Measurements from ENCODE around the gene SGMS1.
A peak's percentile ranks its signal among the peaks of the same experiment; 100 is the strongest.

Gene SGMS1

DNA sequence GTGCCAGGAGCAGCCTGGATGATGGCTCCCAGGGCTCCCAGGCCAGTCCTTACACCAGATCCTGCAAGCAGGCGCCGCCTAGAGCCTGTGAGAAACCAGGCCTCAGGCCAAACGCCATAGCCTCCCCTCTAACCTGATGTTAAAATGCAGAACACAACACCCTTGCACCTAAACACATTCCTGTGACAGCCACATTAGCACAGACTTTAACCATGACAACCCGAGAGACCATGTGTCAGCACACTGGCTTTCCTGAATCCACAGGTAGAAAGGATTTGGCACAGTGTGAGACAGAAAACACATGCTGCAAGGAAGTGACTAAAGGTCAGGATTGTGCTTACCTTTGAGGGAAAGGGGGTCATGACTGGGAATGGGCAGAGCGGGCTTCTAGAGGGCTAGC is 59.9 kb downstream of the SGMS1 start:
- H3K27me3 ChIP-seq (replicated peaks; ENCODE audit: control insufficient read depth, insufficient read depth, low read length), result no peaks in the 10 kb centered on the region
- H3K4me3 ChIP-seq (replicated peaks; ENCODE audit: low read depth, low read length), result no peak overlapping the region
- TF ChIP-seq, protein P1, sequence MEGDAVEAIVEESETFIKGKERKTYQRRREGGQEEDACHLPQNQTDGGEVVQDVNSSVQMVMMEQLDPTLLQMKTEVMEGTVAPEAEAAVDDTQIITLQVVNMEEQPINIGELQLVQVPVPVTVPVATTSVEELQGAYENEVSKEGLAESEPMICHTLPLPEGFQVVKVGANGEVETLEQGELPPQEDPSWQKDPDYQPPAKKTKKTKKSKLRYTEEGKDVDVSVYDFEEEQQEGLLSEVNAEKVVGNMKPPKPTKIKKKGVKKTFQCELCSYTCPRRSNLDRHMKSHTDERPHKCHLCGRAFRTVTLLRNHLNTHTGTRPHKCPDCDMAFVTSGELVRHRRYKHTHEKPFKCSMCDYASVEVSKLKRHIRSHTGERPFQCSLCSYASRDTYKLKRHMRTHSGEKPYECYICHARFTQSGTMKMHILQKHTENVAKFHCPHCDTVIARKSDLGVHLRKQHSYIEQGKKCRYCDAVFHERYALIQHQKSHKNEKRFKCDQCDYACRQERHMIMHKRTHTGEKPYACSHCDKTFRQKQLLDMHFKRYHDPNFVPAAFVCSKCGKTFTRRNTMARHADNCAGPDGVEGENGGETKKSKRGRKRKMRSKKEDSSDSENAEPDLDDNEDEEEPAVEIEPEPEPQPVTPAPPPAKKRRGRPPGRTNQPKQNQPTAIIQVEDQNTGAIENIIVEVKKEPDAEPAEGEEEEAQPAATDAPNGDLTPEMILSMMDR (IDR thresholded peaks at IDR 0.05; ENCODE audit: insufficient read depth, low read length, poor library complexity, severe bottlenecking), result no peak
- no peak for DNase-seq (ENCODE audit: extremely low read depth, insufficient read length)
- no peaks in the 10 kb centered on the region for H3K36me3 ChIP-seq (ENCODE audit: control insufficient read depth, insufficient read depth, low read length)

DNA sequence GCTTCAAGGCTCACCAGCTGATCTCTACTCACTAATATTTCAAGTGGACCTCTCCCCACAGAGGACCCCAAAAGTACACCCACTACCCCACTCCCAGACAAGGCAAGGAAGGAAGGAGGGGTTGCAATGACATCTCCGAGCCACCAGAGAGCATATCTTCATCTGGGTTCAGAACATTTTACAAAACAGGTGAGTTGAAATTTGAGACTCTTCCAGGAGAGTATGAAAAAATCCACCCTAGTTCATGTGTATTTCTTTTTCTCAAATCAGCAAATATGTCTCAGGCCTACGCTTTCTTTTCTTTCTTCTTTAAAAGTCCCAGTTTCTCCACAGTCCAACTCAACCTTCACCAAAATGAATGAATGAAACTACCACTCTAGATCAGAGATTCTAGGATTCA is 61.9 kb downstream of the SGMS1 start:
- Histone ChIP-seq H3K4me3 (replicated peaks; ENCODE audit: low read depth, low read length) (no peak overlapping the region), H3K36me3 (ENCODE audit: control insufficient read depth, insufficient read depth, low read length) (no peaks in the 10 kb centered on the region), H3K27me3 (replicated peaks; ENCODE audit: control insufficient read depth, insufficient read depth, low read length) (no peaks in the 10 kb centered on the region)
- TF ChIP-seq, protein P1 (IDR thresholded peaks at IDR 0.05; ENCODE audit: insufficient read depth, low read length, poor library complexity, severe bottlenecking), result peak; percentile 49
- no peak for DNase-seq (ENCODE audit: extremely low read depth, insufficient read length)

DNA sequence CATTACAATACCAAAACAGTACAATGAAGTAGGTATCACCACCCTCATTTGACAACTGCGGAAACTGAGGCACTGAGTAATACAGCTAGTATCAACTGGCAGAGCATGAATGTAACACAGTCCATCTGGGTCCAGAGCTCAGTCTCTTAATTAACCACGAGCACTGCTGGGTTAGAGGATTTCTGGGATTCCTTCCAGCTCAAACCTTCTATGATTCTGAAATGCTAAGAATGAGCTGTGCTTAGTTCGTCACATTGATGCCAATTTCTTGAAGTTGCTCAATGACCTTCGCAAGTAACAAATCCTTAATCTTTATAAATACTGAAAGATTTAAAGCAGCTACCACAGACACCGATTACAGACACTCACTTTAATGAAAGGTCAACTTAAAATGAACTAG is 62.5 kb downstream of the SGMS1 start:
- no peaks in the 10 kb centered on the region for H3K36me3 ChIP-seq (ENCODE audit: control insufficient read depth, insufficient read depth, low read length)
- DNase-seq (ENCODE audit: extremely low read depth, insufficient read length), result no peak
- no peaks in the 10 kb centered on the region for H3K27me3 ChIP-seq (replicated peaks; ENCODE audit: control insufficient read depth, insufficient read depth, low read length)
- no peak overlapping the region for H3K4me3 ChIP-seq (replicated peaks; ENCODE audit: low read depth, low read length)
- TF ChIP-seq, protein P1 (IDR thresholded peaks at IDR 0.05; ENCODE audit: insufficient read depth, low read length, poor library complexity, severe bottlenecking), result no peak

DNA sequence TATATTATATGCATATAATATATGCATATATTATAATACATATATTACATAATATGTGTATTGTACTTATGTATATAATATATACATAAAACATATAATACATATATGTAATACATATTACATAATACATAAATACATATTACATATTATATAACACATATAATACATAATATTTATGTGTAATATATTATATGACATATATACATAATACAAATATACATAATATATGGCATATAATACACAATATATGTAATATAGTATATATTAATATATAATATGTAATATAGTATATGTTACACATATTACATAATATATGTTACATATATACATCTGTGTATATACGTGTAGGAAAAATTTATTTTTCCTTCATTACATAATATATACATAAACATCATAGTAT is 63.4 kb downstream of the SGMS1 start:
- no peak overlapping the region for H3K4me3 ChIP-seq (replicated peaks; ENCODE audit: low read depth, low read length)
- H3K27me3 ChIP-seq (replicated peaks; ENCODE audit: control insufficient read depth, insufficient read depth, low read length), result no peaks in the 10 kb centered on the region
- no peak for DNase-seq (ENCODE audit: extremely low read depth, insufficient read length)
- TF ChIP-seq, protein P1 (IDR thresholded peaks at IDR 0.05; ENCODE audit: insufficient read depth, low read length, poor library complexity, severe bottlenecking), result no peak
- no peaks in the 10 kb centered on the region for H3K36me3 ChIP-seq (ENCODE audit: control insufficient read depth, insufficient read depth, low read length)

DNA sequence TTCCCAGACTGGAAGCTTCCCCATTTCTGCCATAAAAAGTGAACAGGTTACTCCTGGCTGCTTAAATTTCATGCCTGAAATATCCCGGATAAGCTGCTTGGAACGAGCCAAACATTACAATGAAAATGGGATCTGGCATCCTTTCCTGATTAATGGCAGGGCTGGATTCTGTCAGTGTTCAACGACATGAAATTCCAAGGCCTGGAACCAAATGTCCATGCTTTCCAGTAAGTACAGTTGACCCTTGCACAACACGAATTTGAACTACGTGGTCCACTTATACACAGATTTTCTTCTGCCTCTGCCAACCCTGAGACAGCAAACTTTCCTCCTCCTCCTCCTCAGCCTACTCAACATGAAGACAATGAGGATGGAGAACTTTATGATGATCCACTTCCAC is 65.4 kb downstream of the SGMS1 start:
- Histone ChIP-seq H3K36me3 (ENCODE audit: control insufficient read depth, insufficient read depth, low read length) (no peaks in the 10 kb centered on the region), H3K27me3 (replicated peaks; ENCODE audit: control insufficient read depth, insufficient read depth, low read length) (no peaks in the 10 kb centered on the region), H3K4me3 (replicated peaks; ENCODE audit: low read depth, low read length) (no peak overlapping the region)
- TF ChIP-seq, protein P1 (IDR thresholded peaks at IDR 0.05; ENCODE audit: insufficient read depth, low read length, poor library complexity, severe bottlenecking), result no peak
- DNase-seq (ENCODE audit: extremely low read depth, insufficient read length), result no peak

DNA sequence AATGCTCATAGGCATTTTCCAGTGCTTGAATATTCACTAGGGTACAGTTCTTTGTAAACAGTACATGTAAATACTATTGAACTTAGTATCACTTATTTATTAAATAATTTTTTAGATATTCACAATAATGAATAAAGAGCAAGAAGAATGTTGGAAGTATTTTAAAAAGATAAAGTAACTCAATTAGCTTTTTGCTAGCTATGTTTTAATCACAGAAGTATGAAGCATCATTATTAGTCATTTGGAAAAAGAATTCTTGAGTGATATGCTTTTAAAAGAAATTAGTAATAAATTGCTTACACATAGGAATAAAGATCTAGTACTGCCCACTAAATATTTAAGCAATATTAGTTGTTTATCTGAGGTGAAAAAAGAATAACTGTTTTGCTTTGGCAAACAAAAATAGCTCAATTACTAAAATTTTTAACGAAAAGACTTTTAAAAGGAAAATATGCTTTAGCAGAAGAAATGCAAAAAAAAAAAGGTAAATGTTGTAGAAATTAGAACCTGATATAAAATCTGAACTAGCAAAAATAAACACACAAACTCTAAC is 66.5 kb downstream of the SGMS1 start:
- Histone ChIP-seq H3K4me3 (replicated peaks; ENCODE audit: low read depth, low read length) (no peak overlapping the region), H3K36me3 (ENCODE audit: control insufficient read depth, insufficient read depth, low read length) (no peaks in the 10 kb centered on the region; the same call in 1 of the 2 replicates), H3K27me3 (replicated peaks; ENCODE audit: control insufficient read depth, insufficient read depth, low read length) (no peaks in the 10 kb centered on the region)
- TF ChIP-seq, protein P1 (IDR thresholded peaks at IDR 0.05; ENCODE audit: insufficient read depth, low read length, poor library complexity, severe bottlenecking), result no peak
- DNase-seq (ENCODE audit: extremely low read depth, insufficient read length), result no peak

Measured in GM06990 (cell line).